GM18909 (cell line): Measurements from ENCODE around the gene CRISP2.

Source experiments
- ATAC-seq: cut with Tn5 transposase; IDR thresholded peaks from one replicate; pipeline ENCODE4 v1.9.1; 2021; ENCODE audit warnings: mild to moderate bottlenecking; ENCODE audit not compliant: unreplicated experiment, poor library complexity

Gene CRISP2

GRCh38 chr6:49662892-49663261 is 50.5 kb downstream of the CRISP2 start:
- no peak for ATAC-seq

- no peak for ATAC-seq
Observed at GRCh38 chr6:49662231-49662891, 51.0 kb downstream of the CRISP2 start.

- ATAC-seq: no peak
Observed at GRCh38 chr6:49653942-49654341, 59.4 kb downstream of the CRISP2 start.

- no peak for ATAC-seq
Observed at GRCh38 chr6:49653438-49653837, 59.9 kb downstream of the CRISP2 start.

- ATAC-seq: no peak
Observed at GRCh38 chr6:49651239-49651638, 62.1 kb downstream of the CRISP2 start.

- no peak for ATAC-seq
Observed at GRCh38 chr6:49649988-49650387, 63.4 kb downstream of the CRISP2 start.

- no peak for ATAC-seq
Observed at GRCh38 chr6:49648036-49648435, 65.3 kb downstream of the CRISP2 start.

- ATAC-seq: no peak
Observed at GRCh38 chr6:49647476-49647875, 65.9 kb downstream of the CRISP2 start.

- no peak for ATAC-seq
Observed at GRCh38 chr6:49646942-49647341, 66.4 kb downstream of the CRISP2 start.

GRCh38 chr6:49646130-49646824 is 67.1 kb downstream of the CRISP2 start:
- ATAC-seq: no peak

GRCh38 chr6:49645139-49645538 is 68.2 kb downstream of the CRISP2 start:
- ATAC-seq: no peak
